HG03159 (cell line): ENCODE measurements around the gene EDIL3.

Experiments used
- ATAC-seq: cut with Tn5 transposase; IDR thresholded peaks from one replicate; pipeline ENCODE4 v1.9.1; 2021; ENCODE audit warnings: mild to moderate bottlenecking, moderate library complexity; ENCODE audit not compliant: unreplicated experiment

The EDIL3 gene

DNA sequence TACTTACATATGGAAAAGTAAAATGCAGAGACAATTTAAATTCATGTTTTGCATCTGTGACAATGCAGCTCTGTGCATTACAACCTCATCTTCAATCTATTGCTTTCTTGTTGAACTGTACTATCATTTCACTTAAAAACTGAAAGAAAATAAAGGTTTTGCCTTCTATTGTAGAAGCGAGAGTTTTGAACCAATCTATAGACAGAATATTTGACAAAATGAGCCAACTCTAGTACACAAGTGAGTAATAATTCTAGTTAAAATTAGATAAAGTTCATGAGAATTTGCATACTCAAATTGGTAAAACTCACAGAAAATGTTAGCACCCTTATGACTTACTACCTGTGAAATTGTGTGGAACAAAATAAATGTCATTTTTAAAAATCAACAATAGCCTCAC is 123.7 kb downstream of the EDIL3 start:
- ATAC-seq = no peak

DNA sequence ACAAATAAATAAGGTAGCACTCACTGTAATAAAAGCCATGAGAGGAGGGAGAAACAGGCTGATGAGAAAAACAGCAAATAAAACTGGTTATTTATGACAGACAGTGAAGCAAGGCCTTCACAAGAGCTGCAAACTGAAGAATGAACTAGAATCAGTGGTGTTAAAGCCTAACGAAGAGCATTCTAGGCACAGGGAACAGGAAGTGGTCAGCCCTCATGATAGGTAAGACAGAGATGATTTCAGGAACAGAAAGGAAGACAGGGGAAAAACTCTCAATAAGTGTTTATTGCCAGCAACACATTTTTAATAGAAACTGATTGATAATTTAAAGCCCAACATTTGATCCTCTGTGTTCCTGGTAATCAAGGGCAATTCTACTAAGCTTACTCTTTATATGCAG is 124.5 kb downstream of the EDIL3 start:
- peak; percentile 47 for ATAC-seq

DNA sequence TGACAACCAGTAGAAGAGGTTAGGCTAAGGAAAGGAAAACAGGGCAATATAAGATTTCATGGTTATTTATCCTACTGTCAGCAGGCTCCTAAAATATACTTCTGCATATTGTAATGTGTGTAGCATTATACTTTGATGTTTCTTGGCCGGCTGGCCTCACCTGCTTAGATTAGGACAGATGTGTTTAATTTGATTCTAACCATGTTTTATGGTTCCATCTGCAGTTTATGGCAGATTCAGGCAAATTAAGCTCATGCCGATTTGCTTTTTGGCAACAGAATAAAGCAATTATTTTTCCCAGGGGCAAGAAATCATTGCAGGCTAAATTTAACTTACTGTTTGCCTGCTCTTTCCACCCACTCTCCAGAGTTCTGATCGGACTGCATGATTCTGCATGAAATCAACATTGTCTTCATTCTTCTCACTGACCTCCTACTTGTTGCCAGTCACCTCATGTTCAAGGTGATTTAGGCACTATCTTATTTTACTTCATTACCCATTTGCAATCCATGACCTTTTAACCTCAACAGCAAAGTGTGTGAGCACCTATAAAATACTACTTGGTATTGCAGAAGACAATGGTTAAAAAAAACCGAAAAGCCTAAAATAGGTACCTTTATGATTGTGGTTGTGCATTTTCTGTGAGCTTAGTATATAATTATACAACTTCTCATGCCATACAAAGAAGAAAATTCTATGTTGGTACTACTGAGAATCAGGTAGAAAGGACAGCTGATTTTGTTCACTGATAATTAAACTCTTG is 125.2 kb downstream of the EDIL3 start:
- no peak for ATAC-seq

DNA sequence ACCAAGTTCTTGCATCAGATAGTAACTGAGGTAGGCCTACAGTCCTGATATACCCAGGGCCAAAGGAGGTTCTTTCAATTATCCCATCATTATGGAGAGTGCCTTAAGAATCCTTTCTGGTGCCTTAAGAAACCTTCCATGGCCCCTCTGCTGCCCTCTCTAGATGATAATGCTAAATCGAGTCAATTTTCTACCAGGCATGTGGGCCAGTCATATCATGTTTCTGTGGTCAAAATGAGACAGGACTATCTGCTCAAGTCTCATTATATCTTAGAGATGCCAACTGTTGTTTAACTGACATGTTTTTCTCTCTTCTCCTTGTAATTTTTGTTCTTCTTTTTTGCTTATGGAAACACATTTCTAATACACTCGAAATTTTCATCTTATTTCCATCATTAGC is 127.6 kb downstream of the EDIL3 start:
- peak; percentile 39 for ATAC-seq

DNA sequence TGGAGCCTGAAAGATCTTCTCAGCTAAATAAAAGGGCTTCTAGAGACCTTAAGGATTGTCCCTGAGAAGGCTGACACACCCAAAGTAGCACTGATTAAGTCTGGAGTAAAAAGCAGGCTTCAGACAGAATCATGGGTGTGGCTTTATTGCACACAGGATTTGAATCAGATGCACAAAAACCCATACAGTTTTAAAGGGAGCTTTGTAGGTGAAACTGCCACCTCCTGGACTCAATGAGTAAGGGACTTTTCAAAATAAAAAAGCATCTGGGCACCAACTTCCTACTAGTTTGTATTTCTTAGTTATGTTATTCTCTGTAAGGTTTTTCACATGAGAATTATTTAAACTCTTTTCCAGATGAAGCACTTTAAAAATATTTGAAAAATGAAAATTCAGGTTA is 129.4 kb downstream of the EDIL3 start:
- peak; percentile 37 for ATAC-seq

DNA sequence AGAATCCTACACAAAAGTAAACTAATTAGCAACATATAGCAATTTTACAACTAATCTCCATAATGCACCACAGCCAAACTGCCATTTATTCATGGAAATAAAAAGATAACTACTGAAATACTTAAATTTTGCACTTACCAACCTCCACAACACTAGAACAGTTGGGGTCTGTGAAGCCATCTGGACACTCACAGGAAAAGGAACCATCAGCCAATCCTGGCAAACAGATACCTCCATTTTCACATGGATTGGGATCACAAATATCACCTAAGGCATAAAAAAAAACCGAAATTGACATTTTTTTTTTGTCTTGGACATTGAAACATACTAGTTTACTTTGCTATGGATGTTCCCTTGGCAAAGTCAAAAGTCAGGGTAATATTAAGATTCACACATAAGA is 130.7 kb downstream of the EDIL3 start:
- ATAC-seq = no peak

DNA sequence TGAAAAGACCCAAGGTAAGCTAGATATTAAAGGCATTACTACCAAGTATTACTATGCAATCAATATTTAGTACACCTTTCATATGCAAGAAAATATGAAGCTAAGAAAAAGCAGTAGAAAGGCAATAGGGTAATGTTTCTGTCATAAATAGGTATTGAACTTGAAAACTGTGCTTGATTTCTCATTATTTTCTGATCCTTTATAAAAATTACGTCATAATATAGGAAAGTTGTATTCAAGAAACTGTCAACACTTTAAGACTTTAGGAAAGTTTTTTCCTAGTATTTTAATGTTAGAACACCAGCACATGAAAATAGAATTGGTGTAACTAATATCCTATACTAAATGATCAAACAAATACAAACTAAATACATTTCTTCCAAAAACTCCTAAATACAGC is 133.2 kb downstream of the EDIL3 start:
- ATAC-seq = no peak

DNA sequence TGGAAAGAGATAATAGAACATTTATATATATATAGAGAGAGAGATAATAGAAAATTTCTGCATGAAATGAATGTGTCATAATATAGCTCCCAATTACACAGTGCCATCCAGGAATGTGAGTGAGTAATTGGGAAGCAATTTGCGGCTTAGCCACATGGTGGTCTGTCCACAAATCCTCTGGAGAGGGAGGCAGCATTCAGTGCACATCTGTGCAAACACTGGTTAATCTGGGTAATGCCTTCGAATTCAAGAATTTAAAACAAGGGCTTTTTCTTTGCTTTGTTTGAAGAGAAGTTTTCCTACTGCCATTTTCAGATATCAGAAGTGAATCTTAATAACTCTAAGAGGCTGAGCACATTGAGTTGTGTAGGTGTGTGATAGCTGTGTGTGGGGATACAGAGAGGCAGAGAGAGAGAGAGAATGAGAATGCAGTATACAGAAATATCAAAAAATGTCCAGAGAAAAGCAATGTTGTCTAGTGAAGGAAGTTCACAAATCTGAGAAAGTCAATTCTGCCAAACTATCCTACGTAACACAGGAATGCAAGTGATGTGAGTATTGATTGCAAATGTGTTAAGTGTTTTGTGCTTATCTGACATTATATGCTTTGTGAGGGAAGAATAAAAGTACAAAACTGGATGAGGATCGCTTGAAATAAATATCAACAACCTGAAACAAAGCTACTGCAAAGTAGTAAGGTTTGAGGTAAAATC is 134.6 kb downstream of the EDIL3 start:
- no peak for ATAC-seq

DNA sequence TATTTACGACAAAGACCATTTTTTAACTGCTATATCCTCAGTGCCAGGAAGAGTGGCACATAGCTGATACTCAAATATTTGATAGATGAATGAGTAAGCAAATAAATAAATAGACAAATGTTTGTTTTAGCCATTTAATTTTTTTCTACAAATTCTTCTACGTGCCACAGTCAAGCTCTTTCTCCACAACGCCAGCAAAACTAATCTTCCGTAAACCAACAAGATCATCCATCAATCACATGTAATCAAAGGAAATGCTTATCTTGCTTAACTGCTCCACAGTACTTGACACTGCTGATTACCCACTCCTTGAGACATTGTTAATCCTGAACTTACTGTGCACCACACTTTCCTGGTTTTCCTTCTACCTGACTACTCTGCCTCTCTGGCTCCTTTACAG is 136.7 kb downstream of the EDIL3 start:
- ATAC-seq = no peak

DNA sequence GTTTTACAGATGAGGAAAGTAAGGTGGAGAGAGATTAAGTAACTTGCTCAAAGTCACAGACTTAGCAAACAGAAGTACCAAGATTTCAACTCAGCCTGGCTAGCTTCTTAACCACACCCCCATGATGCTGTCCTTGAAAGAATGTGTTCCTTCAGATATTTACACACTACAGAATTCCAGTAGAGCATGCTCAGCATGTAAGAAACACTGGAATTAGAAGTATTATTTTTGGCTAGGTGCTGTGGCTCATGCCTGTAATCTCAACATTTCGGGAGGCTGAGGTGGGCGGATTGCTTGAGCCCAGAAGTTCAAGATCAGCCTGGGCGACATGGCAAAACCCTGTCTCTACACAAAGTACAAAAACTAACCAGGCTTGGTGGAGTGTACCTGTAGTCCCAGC is 142.4 kb downstream of the EDIL3 start:
- no peak for ATAC-seq

DNA sequence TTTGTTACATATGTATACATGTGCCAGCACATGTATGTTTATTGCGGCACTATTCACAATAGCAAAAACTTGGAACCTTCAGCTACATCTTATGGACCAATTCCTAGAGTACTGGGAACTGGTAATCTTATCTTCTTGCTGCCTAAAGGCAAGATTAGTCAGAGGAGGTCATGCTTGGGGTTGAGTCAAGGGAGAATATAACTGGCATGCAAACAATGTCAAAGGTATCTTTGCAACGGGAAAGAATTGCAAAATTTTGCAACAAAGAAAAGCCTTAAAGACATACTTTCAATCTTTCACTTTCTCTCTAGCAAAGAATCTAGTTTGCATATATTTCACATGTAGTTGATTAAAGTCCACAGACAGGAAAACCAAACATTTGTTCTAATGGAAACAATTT is 145.2 kb downstream of the EDIL3 start:
- ATAC-seq = no peak

DNA sequence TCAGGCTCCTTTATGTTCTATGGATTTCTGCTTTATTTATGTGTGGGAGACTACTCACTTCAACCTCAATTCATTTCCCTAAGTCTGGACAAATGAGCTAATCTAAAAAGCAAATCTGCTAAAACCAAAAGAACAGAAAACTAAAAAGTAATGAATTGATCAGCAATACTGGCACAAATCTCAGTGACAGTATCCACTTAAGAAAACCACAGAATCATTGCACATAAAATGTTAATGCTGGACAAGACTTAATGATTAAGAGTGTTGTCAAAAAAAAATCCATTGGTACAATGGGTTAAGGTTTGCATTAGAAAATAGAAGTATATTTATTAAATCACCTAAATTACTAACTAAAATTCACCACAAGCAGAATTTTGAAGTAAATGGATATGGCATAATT is 147.6 kb downstream of the EDIL3 start:
- no peak for ATAC-seq

DNA sequence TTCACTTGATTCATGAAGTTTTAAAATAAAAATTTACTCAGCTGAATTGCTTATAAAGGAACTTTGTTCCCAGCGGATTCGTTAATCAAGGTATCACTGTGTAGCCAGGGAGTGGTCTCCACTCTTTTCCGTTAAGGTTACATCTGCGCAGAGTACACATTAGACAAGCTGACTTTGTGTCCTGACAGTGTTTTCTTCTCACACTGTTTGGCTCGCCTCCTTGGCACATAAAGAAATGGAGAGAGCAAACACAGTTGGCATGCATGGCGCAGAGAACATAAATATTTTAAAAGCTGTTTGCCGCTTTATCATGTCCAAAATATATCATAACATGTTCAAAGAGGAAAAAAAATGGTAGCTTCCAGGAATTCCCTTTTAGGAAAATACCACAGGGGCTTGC is 153.2 kb downstream of the EDIL3 start:
- ATAC-seq = no peak

DNA sequence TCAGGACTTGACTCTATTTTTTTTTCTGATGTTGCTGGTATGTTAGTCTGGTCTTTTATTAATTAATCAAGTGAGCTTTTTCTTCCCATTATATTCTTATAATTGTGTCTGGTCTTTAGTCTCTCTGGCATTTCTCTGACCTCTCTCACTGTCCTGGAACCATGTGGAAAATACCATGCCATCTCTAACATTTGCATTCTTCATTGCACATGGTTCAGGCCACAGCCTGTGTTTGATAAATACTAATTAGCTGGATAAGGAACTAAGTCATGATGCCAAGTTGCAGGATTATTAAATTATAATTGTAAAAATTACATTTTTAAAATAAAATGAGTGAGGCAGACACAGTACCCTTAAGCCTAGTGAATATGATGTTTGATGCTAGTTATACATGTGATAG is 155.6 kb downstream of the EDIL3 start:
- no peak for ATAC-seq

DNA sequence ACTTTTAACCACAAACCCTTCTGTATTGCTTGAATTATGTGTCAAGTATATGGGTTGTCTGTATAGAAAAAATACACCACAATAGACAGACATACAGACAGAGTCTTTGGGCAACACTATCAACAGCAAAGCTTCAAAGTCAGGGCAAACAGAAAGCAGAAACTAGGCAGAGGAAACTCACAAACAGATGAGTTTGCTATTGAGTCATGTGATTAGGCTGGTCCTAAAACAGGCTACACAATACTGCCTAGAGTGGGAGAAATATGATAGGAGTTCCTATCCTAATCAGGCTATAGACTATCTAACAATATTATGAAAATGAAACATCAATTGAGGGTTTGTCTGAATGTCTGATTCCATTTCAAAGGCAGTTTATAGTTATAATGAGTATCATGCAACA is 156.4 kb downstream of the EDIL3 start:
- no peak for ATAC-seq

DNA sequence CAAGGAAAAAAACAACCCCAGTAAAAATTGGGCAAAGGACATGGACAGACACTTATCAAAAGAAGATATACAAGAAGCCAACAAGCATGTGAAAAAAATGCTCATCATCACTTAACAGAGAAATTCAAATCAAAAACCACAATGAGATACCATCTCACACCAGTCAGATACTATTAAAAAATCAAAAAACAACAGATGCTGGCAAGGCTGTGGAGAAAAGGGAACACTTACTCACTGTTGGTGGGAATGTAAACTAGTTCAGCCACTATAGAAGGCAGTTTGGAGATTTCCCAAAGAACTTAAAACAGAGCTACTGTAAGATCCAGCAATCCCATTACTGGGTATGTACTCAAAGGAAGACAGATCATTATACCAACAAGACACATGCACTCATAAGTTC is 157.4 kb downstream of the EDIL3 start:
- no peak for ATAC-seq

DNA sequence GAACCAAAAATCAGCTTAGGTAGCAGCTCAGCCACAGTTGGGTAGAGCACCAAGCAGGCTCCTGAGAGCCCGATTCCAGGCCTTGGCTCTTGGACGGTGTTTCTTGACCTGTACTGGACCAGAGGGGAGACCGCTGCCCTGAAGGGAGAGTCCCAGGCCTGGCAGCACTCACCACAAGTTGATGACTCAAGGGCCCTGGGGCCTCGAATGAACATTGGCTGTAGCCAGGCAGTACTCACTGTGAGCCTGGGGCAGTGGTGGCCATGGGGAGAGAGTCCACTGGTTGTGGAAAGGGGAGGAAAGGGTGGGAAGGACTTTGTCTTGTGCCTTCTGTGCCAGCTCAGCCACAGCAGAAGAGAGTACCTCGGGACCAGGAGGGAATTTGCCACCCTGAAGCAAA is 166.1 kb downstream of the EDIL3 start:
- no peak for ATAC-seq

DNA sequence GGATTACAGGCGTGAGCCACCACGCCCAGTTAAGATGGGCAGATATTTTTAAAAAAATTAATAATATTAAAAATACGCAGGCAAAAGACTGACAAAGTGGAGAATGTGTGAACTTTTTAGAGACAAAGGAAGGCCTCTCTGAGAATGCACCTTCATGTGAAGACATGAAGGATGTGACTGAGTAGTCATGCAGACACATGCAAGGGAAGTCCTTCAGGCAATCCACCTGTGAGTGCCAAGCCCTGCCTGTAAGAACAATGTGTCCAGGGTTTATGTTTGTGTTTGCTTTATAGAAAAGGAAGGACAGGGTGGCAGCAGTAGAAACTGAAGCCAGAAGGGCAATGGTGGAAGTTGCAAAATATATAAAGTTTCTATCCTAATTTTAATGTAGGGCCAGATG is 169.2 kb downstream of the EDIL3 start:
- no peak for ATAC-seq

DNA sequence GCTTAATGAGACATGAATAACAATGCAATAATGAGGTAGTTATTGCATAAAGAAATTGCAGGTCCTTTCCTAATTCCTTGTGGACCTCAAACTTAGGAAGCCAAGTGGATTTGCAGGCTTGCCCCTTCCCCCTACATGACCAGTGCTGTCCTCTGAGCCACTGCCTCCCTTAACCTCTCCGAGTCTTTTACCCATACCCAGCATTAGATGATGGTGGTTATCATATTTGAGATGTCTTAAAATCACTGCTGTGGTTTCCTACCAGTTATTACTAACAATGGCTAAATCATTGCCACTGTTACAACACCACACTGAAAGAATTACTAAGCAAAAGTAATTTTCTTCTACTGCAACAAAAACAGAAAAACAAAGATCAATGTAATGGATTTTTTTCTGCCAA is 170.8 kb downstream of the EDIL3 start:
- no peak for ATAC-seq

DNA sequence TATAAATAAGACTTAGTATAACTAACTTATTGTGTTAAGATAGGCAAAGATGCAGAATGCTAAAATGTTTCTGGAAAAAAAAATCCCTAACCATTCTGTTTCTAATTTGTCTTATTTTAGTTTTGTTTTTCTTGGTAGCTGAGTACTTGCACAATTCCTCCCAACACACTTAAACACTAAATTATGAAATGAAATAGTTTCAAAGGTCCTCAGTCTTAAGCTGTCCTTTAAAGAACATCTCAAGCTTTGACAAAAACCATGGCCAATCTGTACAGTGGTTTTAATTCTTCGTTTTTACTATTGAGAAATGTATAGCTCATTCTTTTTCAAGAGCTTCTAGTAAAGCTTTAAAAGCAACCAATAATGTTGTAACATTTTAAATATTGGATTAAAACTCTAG is 171.5 kb downstream of the EDIL3 start:
- no peak for ATAC-seq

DNA sequence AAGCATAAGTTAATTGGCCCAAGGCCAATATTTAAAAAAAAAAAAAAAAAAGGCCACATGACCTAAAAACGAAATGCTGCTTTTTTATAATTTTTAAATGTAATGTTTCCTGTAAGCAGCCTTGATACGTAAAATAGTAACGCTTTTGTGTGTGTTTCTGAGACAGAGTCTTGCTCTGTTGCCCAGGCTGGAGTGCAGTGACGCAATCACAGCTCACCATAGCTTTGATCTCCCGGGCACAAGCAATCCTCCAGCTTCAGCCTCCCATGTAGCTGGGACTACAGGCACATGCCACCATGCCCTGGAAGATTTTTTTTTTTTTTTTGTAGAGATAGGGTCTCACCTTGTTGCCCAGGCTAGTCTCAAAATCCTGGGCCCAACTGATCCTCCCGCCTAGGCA is 179.9 kb downstream of the EDIL3 start:
- ATAC-seq = no peak

DNA sequence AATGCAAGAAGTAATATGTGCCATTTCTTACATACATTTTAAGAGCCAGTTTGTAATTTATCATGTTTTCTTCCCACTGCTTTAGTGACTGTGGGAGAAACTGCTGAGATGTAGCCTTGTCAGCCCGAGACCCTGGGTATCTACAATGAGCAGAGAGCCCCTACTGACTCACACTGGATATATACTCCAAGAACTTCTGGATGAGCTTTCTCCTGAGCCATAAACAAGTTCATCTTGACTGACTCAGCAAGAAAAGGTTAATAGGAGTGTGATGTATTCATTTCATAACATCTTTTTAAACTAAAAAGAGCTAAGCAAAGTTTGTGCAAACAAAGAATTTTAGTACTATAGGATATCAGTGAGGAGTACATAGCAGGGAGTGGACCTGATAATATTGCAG is 182.5 kb downstream of the EDIL3 start:
- no peak for ATAC-seq

DNA sequence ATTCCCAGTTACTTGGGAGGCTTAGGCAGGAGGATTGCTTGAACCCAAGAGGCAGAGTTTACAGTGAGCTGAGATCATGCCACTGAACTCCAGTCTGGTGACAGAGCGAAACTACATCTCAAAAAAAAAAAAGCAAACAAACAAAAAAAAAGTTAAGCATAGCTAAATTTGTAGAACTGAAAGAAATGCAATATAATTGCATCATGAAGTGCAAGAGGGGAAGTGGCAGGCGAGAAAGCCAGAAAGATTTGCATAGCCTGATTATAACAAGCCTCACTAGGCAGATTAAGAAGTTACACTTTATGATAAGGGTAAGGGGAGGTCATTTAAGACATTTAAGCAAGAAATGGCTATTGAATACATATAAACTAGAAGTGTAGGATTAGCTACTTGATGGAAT is 187.1 kb downstream of the EDIL3 start:
- ATAC-seq = no peak
